ENCODE results near the gene ASTL.

GRCh38 chr2:96095116-96095636 lies 43.1 kb downstream of the ASTL start:
- TF ChIP-seq CTCF (IDR thresholded peaks at IDR 0.05 in 2 of 3, conservative IDR thresholded peaks at IDR 0.05 in 1 of 3; ENCODE audit: borderline replicate concordance in 1 of 3, insufficient read depth in 1 of 3, low read depth in 2 of 3, low read length in 2 of 3) (no peak), SRF (IDR thresholded peaks at IDR 0.05; ENCODE audit: low read depth) (no peak)
